ENCODE measurements around the gene LRFN4.
A peak's percentile ranks its signal among the peaks of the same experiment; 100 is the strongest.

Gene LRFN4

GRCh38 chr11:66870616-66871520 is 14.0 kb downstream of the LRFN4 start:
- Mint-ChIP-seq H3K4me3 (no peak overlapping the region), H3K4me1 (peaks cover 19% of the 10 kb centered on the region), H3K27ac (no peak overlapping the region), H3K9me3 (no peaks in the 10 kb centered on the region), H3K36me3 (no peaks in the 10 kb centered on the region)
- ATAC-seq, result no peak
- no peak for DNase-seq (ENCODE audit: low spot score in 2 of 2)

- no peak for DNase-seq (ENCODE audit: low spot score in 2 of 2)
- Mint-ChIP-seq H3K36me3 (no peaks in the 10 kb centered on the region), H3K4me1 (peaks cover 19% of the 10 kb centered on the region), H3K27ac (no peak overlapping the region), H3K4me3 (no peak overlapping the region), H3K9me3 (no peaks in the 10 kb centered on the region)
- no peak for ATAC-seq
Observed at GRCh38 chr11:66871521-66871901, 14.6 kb downstream of the LRFN4 start.

GRCh38 chr11:66874232-66874631 is 17.4 kb downstream of the LRFN4 start:
- no peak for ATAC-seq
- peak overlapping the region; percentile 38 for H3K27ac Mint-ChIP-seq
- peaks cover 10% of the 10 kb centered on the region for H3K4me1 Mint-ChIP-seq

GRCh38 chr11:66875378-66875777 is 18.5 kb downstream of the LRFN4 start:
- Mint-ChIP-seq H3K36me3 (no peaks in the 10 kb centered on the region), H3K9me3 (no peaks in the 10 kb centered on the region), H3K27ac (no peak overlapping the region), H3K4me3 (no peak overlapping the region), H3K4me1 (peaks cover 10% of the 10 kb centered on the region)
- DNase-seq (ENCODE audit: low spot score in 2 of 2) (no peak), ATAC-seq (peak; percentile 15)

More at GRCh38 chr11:66874232-66874631, 17.4 kb downstream of the LRFN4 start:
- DNase-seq (ENCODE audit: low spot score in 2 of 2), result no peak
- H3K4me3 Mint-ChIP-seq, result no peak overlapping the region
- no peaks in the 10 kb centered on the region for H3K36me3 Mint-ChIP-seq
- no peaks in the 10 kb centered on the region for H3K9me3 Mint-ChIP-seq

GRCh38 chr11:66877588-66878385 is 20.9 kb downstream of the LRFN4 start:
- Mint-ChIP-seq H3K4me1 (peaks cover 27% of the 10 kb centered on the region), H3K27ac (no peak overlapping the region), H3K4me3 (no peak overlapping the region), H3K36me3 (no peaks in the 10 kb centered on the region), H3K9me3 (no peaks in the 10 kb centered on the region)
- no peak for ATAC-seq
- no peak for DNase-seq (ENCODE audit: low spot score in 2 of 2)

- no peak for DNase-seq (ENCODE audit: low spot score in 2 of 2)
- H3K27ac Mint-ChIP-seq, result no peak overlapping the region
- peaks cover 34% of the 10 kb centered on the region for H3K4me1 Mint-ChIP-seq
- no peak overlapping the region for H3K4me3 Mint-ChIP-seq
- H3K9me3 Mint-ChIP-seq, result no peaks in the 10 kb centered on the region
- no peak for ATAC-seq
- H3K36me3 Mint-ChIP-seq, result no peaks in the 10 kb centered on the region
Observed at GRCh38 chr11:66878474-66878873, 21.6 kb downstream of the LRFN4 start.

GRCh38 chr11:66879000-66879399 is 22.1 kb downstream of the LRFN4 start:
- Mint-ChIP-seq H3K36me3 (no peaks in the 10 kb centered on the region), H3K4me3 (no peak overlapping the region), H3K9me3 (no peaks in the 10 kb centered on the region), H3K27ac (no peak overlapping the region), H3K4me1 (peaks cover 34% of the 10 kb centered on the region)
- ATAC-seq, result no peak
- no peak for DNase-seq (ENCODE audit: low spot score in 2 of 2)

- ATAC-seq (no peak), DNase-seq (ENCODE audit: low spot score in 2 of 2) (no peak)
- peaks cover 29% of the 10 kb centered on the region for H3K4me1 Mint-ChIP-seq
- no peak overlapping the region for H3K4me3 Mint-ChIP-seq
- no peaks in the 10 kb centered on the region for H3K9me3 Mint-ChIP-seq
- no peak overlapping the region for H3K27ac Mint-ChIP-seq
- no peaks in the 10 kb centered on the region for H3K36me3 Mint-ChIP-seq
Observed at GRCh38 chr11:66879583-66879982, 22.7 kb downstream of the LRFN4 start.

- Mint-ChIP-seq H3K4me3 (no peak overlapping the region), H3K27ac (no peak overlapping the region), H3K9me3 (no peaks in the 10 kb centered on the region), H3K36me3 (no peaks in the 10 kb centered on the region), H3K4me1 (peaks cover 28% of the 10 kb centered on the region)
- ATAC-seq (no peak), DNase-seq (ENCODE audit: low spot score in 2 of 2) (no peak)
Observed at GRCh38 chr11:66879999-66880398, 23.1 kb downstream of the LRFN4 start.

GRCh38 chr11:66880496-66881450 is 23.9 kb downstream of the LRFN4 start:
- peaks cover 28% of the 10 kb centered on the region for H3K4me1 Mint-ChIP-seq
- ATAC-seq (no peak), DNase-seq (ENCODE audit: low spot score in 2 of 2) (no peak)
- H3K27ac Mint-ChIP-seq, result no peak overlapping the region
- no peaks in the 10 kb centered on the region for H3K9me3 Mint-ChIP-seq
- no peak overlapping the region for H3K4me3 Mint-ChIP-seq
- no peaks in the 10 kb centered on the region for H3K36me3 Mint-ChIP-seq

GRCh38 chr11:66881451-66881835 is 24.6 kb downstream of the LRFN4 start:
- Mint-ChIP-seq H3K9me3 (no peaks in the 10 kb centered on the region), H3K36me3 (no peaks in the 10 kb centered on the region), H3K4me3 (no peak overlapping the region), H3K4me1 (peaks cover 28% of the 10 kb centered on the region), H3K27ac (no peak overlapping the region)
- ATAC-seq (no peak), DNase-seq (ENCODE audit: low spot score in 2 of 2) (no peak)

GRCh38 chr11:66881927-66882452 is 25.1 kb downstream of the LRFN4 start:
- no peak overlapping the region for H3K27ac Mint-ChIP-seq
- ATAC-seq (no peak), DNase-seq (ENCODE audit: low spot score in 2 of 2) (no peak)
- H3K36me3 Mint-ChIP-seq, result no peaks in the 10 kb centered on the region
- H3K9me3 Mint-ChIP-seq, result no peaks in the 10 kb centered on the region
- H3K4me3 Mint-ChIP-seq, result no peak overlapping the region
- H3K4me1 Mint-ChIP-seq, result peaks cover 28% of the 10 kb centered on the region

- ATAC-seq (no peak), DNase-seq (ENCODE audit: low spot score in 2 of 2) (no peak)
- no peak overlapping the region for H3K27ac Mint-ChIP-seq
- H3K4me1 Mint-ChIP-seq, result peaks cover 28% of the 10 kb centered on the region
- no peak overlapping the region for H3K4me3 Mint-ChIP-seq
- no peaks in the 10 kb centered on the region for H3K9me3 Mint-ChIP-seq
- H3K36me3 Mint-ChIP-seq, result no peaks in the 10 kb centered on the region
Observed at GRCh38 chr11:66882561-66883015, 25.7 kb downstream of the LRFN4 start.

- DNase-seq (ENCODE audit: low spot score in 2 of 2) (peak; percentile 52 to 83), ATAC-seq (peak; percentile 68)
- Mint-ChIP-seq H3K4me1 (peaks cover 28% of the 10 kb centered on the region), H3K9me3 (no peaks in the 10 kb centered on the region), H3K27ac (no peak overlapping the region), H3K36me3 (no peaks in the 10 kb centered on the region), H3K4me3 (no peak overlapping the region)
Observed at GRCh38 chr11:66883016-66883965, 26.4 kb downstream of the LRFN4 start.
